Right lobe of liver (tissue), 4 donors: ENCODE measurements around the gene KLHL35.

Source experiments
- POLR2A ChIP-seq: fragments of 450-650 bp; IDR thresholded peaks from one replicate; pipeline ENCODE4 v1.6.1; 2017; ENCODE audit warnings: antibody characterized with exemption, mild to moderate bottlenecking
- TF ChIP-seq, protein P1 (sequence below), 4 donors: fragments of 200-600 bp in 3 of 4; fragments of 450-650 bp in 1 of 4; IDR thresholded peaks; one replicate each; pipeline versions ENCODE4 v1.5.1 to v1.8.0; 2016 to 2022; ENCODE audit warnings: antibody characterized with exemption in 4 of 4, mild to moderate bottlenecking in 2 of 4
- donor health status: DM: no; HTN: no; CAD: no.
- donor health status: DM: no; HTN: no; CAD: no.
- donor health status: DM: no; HTN: yes; CAD: no.

DNA sequence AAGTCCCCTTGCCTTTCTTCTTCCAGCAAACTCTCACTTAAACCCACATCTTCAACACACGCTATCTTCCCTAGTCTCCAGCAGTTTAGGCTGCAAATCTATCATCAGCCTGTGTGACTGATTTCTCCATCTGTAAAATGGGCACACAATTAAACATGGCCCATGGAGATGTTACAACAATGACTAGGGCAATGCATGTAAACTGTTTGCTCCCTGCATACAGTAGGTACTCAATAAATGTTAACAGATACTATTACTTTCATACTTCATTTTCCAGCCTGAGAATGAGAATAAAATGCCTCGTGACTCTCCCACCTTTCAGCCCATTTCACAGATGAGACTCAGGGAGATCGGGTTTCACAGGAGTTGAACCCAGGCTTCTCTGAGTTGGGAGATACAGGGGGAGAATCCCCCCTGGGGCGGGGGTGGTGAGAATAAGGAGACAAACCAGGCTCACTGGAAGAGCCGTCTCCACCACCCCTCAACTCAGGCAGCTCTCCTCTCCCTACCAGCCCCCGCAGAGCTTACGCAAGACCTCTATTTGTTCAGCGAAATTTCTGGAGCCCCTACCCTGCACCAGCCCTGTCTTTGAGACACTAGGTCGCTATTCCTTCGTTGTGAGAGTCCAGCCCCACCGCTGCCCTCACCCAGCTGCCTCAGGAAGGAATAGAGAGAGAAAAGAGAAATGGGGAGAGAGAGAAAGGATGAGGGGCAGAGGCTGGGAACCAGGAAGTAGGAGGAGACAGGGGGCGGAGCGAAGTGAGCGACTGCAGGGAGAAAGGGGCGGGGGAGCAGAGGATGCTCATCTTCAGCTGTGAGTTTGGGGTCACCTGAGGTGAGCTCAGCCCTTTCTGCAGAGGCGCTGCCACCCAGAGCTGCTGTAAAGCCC lies 42.1 kb upstream of the KLHL35 start:
- TF ChIP-seq, protein P1, sequence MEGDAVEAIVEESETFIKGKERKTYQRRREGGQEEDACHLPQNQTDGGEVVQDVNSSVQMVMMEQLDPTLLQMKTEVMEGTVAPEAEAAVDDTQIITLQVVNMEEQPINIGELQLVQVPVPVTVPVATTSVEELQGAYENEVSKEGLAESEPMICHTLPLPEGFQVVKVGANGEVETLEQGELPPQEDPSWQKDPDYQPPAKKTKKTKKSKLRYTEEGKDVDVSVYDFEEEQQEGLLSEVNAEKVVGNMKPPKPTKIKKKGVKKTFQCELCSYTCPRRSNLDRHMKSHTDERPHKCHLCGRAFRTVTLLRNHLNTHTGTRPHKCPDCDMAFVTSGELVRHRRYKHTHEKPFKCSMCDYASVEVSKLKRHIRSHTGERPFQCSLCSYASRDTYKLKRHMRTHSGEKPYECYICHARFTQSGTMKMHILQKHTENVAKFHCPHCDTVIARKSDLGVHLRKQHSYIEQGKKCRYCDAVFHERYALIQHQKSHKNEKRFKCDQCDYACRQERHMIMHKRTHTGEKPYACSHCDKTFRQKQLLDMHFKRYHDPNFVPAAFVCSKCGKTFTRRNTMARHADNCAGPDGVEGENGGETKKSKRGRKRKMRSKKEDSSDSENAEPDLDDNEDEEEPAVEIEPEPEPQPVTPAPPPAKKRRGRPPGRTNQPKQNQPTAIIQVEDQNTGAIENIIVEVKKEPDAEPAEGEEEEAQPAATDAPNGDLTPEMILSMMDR (IDR thresholded peaks at IDR 0.05) = no peak
- TF ChIP-seq POLR2A = no peak
